Keratinocyte (primary cell): Measurements from ENCODE around the gene IFT43. TPM values are rescaled to one million over a fixed set of nuclear protein-coding genes. Genes with fewer than 3 reads are reported as not detected.

Experiments used
- DNase-seq: peaks from one replicate; pipeline ENCODE4 v3.0.0-alpha.2; 2011; ENCODE audit warnings: low read depth, missing footprints, low spot score
- FAIRE-seq: peaks from 2 replicates; lab custom pipeline; 2011; peaks lifted over from hg19 to GRCh38; lab: Jason Lieb, UNC
- H2AFZ ChIP-seq: 2 replicates; pipeline ENCODE4 v1.6.0; 2012; ENCODE audit warnings: low read length, control low read depth, inconsistent platforms; ENCODE audit not compliant: control insufficient read depth
- H3K27ac ChIP-seq: 2 replicates; pipeline ENCODE4 v1.5.1; 2011; ENCODE audit warnings: low read length; ENCODE audit not compliant: control insufficient read depth, insufficient read depth
- H3K27me3 ChIP-seq: 3 replicates; pipeline ENCODE4 v1.6.0; 2011; ENCODE audit warnings: low read length; ENCODE audit not compliant: control insufficient read depth, insufficient read depth; ENCODE audit errors: extremely low read depth
- H3K36me3 ChIP-seq, 2 experiments: 2 replicates in 1 of 2; 3 replicates in 1 of 2; pipeline ENCODE4 v1.5.1; 2011; ENCODE audit warnings: low read length in 2 of 2, mild to moderate bottlenecking in 1 of 2; ENCODE audit not compliant: control insufficient read depth in 2 of 2, insufficient read depth in 2 of 2; ENCODE audit errors: extremely low read depth in 1 of 2
- H3K4me1 ChIP-seq: 3 replicates; pipeline ENCODE4 v1.5.1; 2011; ENCODE audit warnings: low read length; ENCODE audit not compliant: control insufficient read depth, insufficient read depth; ENCODE audit errors: extremely low read depth
- H3K4me2 ChIP-seq: 3 replicates; pipeline ENCODE4 v1.6.0; 2011; ENCODE audit warnings: low read depth, low read length; ENCODE audit not compliant: control insufficient read depth, insufficient read depth; ENCODE audit errors: extremely low read depth
- H3K4me3 ChIP-seq, 3 experiments: fragments of 200-600 bp in 1 of 3; sonication (generic) in 1 of 3; 2 replicates in 2 of 3; 3 replicates in 1 of 3; pipeline ENCODE4 v1.5.1; 2011 to 2016; ENCODE audit warnings: low read length in 3 of 3, mild to moderate bottlenecking in 3 of 3, control low read depth in 2 of 3, inconsistent platforms in 1 of 3, low read depth in 1 of 3, mixed read lengths in 1 of 3, mixed run types in 1 of 3, moderate library complexity in 1 of 3; ENCODE audit not compliant: control insufficient read depth in 2 of 3, insufficient read depth in 2 of 3; ENCODE audit errors: extremely low read depth in 1 of 3
- H3K79me2 ChIP-seq: 2 replicates; pipeline ENCODE4 v1.6.0; 2012; ENCODE audit warnings: low read length; ENCODE audit not compliant: control insufficient read depth, insufficient read depth
- H3K9ac ChIP-seq: 3 replicates; pipeline ENCODE4 v1.6.0; 2011; ENCODE audit warnings: low read length; ENCODE audit not compliant: control insufficient read depth, insufficient read depth; ENCODE audit errors: extremely low read depth
- H3K9me1 ChIP-seq: 3 replicates; pipeline ENCODE4 v1.6.0; 2011; ENCODE audit warnings: low read length; ENCODE audit not compliant: control insufficient read depth, insufficient read depth; ENCODE audit errors: extremely low read depth
- H3K9me3 ChIP-seq: 2 replicates; pipeline ENCODE4 v1.5.1; 2012; ENCODE audit warnings: low read depth, low read length; ENCODE audit not compliant: control insufficient read depth
- H4K20me1 ChIP-seq: 3 replicates; pipeline ENCODE4 v1.6.0; 2011; ENCODE audit warnings: low read length; ENCODE audit not compliant: control insufficient read depth, insufficient read depth; ENCODE audit errors: extremely low read depth
- EZH2 ChIP-seq: IDR thresholded peaks from one replicate; pipeline ENCODE4 v1.6.1; 2012; ENCODE audit warnings: inconsistent platforms, mild to moderate bottlenecking, low read length, moderate library complexity
- dilution Hi-C: fragments of 300-500 bp; cut with MboI; formaldehyde crosslinking; loops from one replicate; pipeline ENCODE4 v1.7.0; 2020; ENCODE audit warnings: low sequenced_read_pairs; ENCODE audit not compliant: extremely low pct_ligation_motif_present
- polyA plus RNA-seq, 5 experiments: library from polyadenylated mRNA; depleted of rRNA in 3 of 5; stranded (reverse) in 3 of 5; stranded (forward) in 1 of 5; unstranded in 1 of 5; fragments of >200 nt; gene quantifications; 1 replicate in 1 of 5; 2 replicates in 3 of 5; 3 replicates in 1 of 5; pipeline versions ENCODE4 v1.2.1 to v1.2.3, GENCODE V29; 2011 to 2012; ENCODE audit warnings: missing spikeins in 2 of 5, low read depth in 1 of 5, low replicate concordance in 1 of 5
- TF ChIP-seq, protein P1 (sequence below), 3 experiments: IDR thresholded peaks in 1 of 3; conservative IDR thresholded peaks in 1 of 3; optimal IDR thresholded peaks in 1 of 3; 2 replicates in 2 of 3; 3 replicates in 1 of 3; pipeline versions ENCODE3 to v1.5.1; 2011; ENCODE audit warnings: low read length in 3 of 3, mild to moderate bottlenecking in 3 of 3, moderate library complexity in 2 of 3, control low read depth in 1 of 3, inconsistent platforms in 1 of 3; ENCODE audit not compliant: insufficient read depth in 2 of 3; ENCODE audit errors: extremely low read depth in 1 of 3

The IFT43 gene
- polyA plus RNA-seq, 1 donor (not counting 4 experiments of a cell fraction or from before 2014, with no cell fraction given): 41.6 TPM

DNA sequence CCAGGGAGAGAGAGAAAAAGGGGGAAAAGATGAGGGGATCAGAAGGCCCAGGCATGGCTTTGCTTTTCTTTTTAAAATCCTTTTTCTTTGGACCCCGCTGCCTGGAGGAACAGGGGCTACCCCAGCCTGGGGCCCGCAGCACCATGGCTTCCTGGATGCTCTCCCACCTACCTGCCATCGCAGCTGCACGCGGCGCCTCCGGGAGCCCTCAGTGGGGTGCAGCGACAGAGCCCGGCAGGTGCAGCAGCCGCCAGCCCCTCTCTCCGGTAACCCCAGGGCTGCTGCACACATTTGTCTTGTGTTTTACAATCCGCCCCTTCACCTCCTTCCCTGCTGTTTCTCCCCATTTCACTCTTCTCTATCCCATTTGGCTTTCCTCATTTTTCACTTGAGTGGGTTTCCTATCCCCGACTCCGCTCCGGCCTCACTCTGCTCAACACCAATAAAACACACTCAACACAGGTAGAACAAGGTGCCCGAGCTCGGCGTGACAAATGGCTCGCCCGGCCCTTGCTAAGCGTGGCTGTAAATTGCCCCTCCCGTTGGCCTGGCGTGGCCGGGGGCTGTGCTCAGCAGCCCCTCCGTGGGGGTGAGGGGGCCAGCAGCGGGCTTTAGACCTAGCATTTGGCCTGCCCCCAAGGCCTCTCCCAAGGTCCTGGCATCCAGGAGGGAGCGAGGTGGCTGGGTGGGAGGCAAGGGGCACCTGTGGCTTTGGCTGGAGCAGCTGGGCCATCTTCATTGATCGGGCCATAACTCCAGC is 113.5 kb downstream of the IFT43 start:
- no peak overlapping the region for H3K4me2 ChIP-seq
- dilution Hi-C loops: no loop called here
- H3K4me3 ChIP-seq: no peak overlapping the region
- H4K20me1 ChIP-seq: no peaks in the 10 kb centered on the region
- no peaks in the 10 kb centered on the region for H3K9me1 ChIP-seq
- H3K9me3 ChIP-seq: no peaks in the 10 kb centered on the region
- DNase-seq (no peak), FAIRE-seq (no peak)
- H3K9ac ChIP-seq: no peak overlapping the region
- no peaks in the 10 kb centered on the region for H3K36me3 ChIP-seq
- no peak overlapping the region for H3K27ac ChIP-seq
- no peaks in the 10 kb centered on the region for H3K4me1 ChIP-seq
- H2AFZ ChIP-seq: no peak overlapping the region
- TF ChIP-seq, protein P1, sequence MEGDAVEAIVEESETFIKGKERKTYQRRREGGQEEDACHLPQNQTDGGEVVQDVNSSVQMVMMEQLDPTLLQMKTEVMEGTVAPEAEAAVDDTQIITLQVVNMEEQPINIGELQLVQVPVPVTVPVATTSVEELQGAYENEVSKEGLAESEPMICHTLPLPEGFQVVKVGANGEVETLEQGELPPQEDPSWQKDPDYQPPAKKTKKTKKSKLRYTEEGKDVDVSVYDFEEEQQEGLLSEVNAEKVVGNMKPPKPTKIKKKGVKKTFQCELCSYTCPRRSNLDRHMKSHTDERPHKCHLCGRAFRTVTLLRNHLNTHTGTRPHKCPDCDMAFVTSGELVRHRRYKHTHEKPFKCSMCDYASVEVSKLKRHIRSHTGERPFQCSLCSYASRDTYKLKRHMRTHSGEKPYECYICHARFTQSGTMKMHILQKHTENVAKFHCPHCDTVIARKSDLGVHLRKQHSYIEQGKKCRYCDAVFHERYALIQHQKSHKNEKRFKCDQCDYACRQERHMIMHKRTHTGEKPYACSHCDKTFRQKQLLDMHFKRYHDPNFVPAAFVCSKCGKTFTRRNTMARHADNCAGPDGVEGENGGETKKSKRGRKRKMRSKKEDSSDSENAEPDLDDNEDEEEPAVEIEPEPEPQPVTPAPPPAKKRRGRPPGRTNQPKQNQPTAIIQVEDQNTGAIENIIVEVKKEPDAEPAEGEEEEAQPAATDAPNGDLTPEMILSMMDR (optimal IDR thresholded peaks at IDR 0.05 in 1 of 3, IDR thresholded peaks at IDR 0.05 in 1 of 3, conservative IDR thresholded peaks at IDR 0.05 in 1 of 3; ENCODE audit: extremely low read depth in 1 of 3, insufficient read depth in 2 of 3, low read length in 3 of 3): no peak
- no peak for TF ChIP-seq EZH2
- H3K79me2 ChIP-seq: no peaks in the 10 kb centered on the region
- peaks cover 21% of the 10 kb centered on the region for H3K27me3 ChIP-seq

DNA sequence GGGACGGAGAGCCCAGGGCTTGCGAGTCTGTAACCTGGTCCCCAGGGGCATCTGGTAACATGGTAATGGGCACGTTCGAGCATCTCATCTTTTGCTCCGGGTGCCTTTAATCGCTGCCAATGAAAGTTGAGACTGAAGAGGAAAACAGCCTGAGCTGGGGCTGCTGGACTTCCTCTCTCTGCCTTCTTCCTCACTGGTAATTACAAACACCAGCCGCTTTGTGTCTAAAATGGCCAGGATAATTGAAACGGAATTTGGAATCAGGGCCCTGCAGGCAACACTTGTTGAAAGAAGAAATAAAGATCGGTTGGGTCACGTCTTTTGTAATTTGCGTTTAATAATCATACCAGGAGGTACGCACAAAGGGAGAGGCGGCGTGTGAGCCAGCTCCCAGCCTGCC is 114.7 kb downstream of the IFT43 start:
- Histone ChIP-seq H3K9ac (no peak overlapping the region), H3K4me1 (no peaks in the 10 kb centered on the region), H2AFZ (no peak overlapping the region), H3K27me3 (peaks cover 22% of the 10 kb centered on the region), H3K36me3 (no peaks in the 10 kb centered on the region), H3K4me2 (no peak overlapping the region), H3K79me2 (no peaks in the 10 kb centered on the region), H4K20me1 (no peaks in the 10 kb centered on the region), H3K4me3 (no peak overlapping the region), H3K9me3 (no peaks in the 10 kb centered on the region), H3K9me1 (no peaks in the 10 kb centered on the region), H3K27ac (no peak overlapping the region)
- FAIRE-seq: no peak
- no peak for TF ChIP-seq EZH2
- TF ChIP-seq, protein P1 (optimal IDR thresholded peaks at IDR 0.05 in 1 of 3, IDR thresholded peaks at IDR 0.05 in 1 of 3, conservative IDR thresholded peaks at IDR 0.05 in 1 of 3; ENCODE audit: extremely low read depth in 1 of 3, insufficient read depth in 2 of 3, low read length in 3 of 3): no peak
- dilution Hi-C loops: no loop called here
- DNase-seq: no peak
